Kidney epithelial cell (primary cell): ENCODE measurements around the gene SDF4. TPM values are rescaled to one million over a fixed set of nuclear protein-coding genes. Genes with fewer than 3 reads are reported as not detected.

ENCODE experiments used
- DNase-seq: peaks from one replicate; pipeline ENCODE4 v3.0.0-alpha.2; 2010; ENCODE audit warnings: low read depth
- H3K27me3 ChIP-seq: 2 replicates; pipeline ENCODE4 v1.6.0; 2011; ENCODE audit warnings: low read length; ENCODE audit not compliant: control insufficient read depth, insufficient read depth
- H3K36me3 ChIP-seq: 2 replicates; pipeline ENCODE4 v1.5.1; 2011; ENCODE audit warnings: low read length; ENCODE audit not compliant: control insufficient read depth, insufficient read depth
- H3K4me3 ChIP-seq: 2 replicates; pipeline ENCODE4 v1.5.1; 2011; ENCODE audit warnings: low read depth, mild to moderate bottlenecking, control low read depth, low read length
- total RNA-seq: library from RNA; depleted of rRNA; stranded (reverse); fragments of >200 nt; gene quantifications from 2 replicates; pipeline ENCODE4 v1.2.3, GENCODE V29; 2015
- TF ChIP-seq, protein P1 (sequence below): IDR thresholded peaks from 2 replicates; pipeline ENCODE4 v1.5.1; 2011; ENCODE audit warnings: mild to moderate bottlenecking, moderate library complexity, low read length, control low read depth, inconsistent platforms; ENCODE audit not compliant: insufficient read depth, poor library complexity, severe bottlenecking

SDF4 gene
- total RNA-seq, 1 donor from 2014 or later, result 153 TPM

DNA sequence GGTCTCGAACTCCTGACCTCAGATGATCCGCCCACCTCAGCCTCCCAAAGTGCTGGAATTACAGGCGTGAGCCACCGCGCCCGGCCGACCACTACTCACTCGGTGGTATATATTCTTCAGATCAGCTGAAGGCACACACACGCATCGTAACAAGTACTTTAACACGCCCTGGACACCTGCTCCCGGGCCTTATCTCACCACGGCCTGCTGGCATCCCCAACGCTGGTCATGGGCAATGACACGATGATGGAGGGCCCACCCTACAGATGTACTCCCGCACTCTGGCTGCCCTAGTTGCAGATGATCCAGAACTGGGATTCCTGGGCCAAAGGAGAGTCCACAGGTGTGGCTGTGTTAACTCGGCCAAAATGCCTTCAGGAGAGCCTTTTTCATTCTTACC lies 30.3 kb upstream of the SDF4 start:
- Histone ChIP-seq H3K27me3 (no peaks in the 10 kb centered on the region), H3K36me3 (peaks cover 2% of the 10 kb centered on the region), H3K4me3 (no peak overlapping the region)
- no peak for DNase-seq
- TF ChIP-seq, protein P1, sequence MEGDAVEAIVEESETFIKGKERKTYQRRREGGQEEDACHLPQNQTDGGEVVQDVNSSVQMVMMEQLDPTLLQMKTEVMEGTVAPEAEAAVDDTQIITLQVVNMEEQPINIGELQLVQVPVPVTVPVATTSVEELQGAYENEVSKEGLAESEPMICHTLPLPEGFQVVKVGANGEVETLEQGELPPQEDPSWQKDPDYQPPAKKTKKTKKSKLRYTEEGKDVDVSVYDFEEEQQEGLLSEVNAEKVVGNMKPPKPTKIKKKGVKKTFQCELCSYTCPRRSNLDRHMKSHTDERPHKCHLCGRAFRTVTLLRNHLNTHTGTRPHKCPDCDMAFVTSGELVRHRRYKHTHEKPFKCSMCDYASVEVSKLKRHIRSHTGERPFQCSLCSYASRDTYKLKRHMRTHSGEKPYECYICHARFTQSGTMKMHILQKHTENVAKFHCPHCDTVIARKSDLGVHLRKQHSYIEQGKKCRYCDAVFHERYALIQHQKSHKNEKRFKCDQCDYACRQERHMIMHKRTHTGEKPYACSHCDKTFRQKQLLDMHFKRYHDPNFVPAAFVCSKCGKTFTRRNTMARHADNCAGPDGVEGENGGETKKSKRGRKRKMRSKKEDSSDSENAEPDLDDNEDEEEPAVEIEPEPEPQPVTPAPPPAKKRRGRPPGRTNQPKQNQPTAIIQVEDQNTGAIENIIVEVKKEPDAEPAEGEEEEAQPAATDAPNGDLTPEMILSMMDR, result no peak

DNA sequence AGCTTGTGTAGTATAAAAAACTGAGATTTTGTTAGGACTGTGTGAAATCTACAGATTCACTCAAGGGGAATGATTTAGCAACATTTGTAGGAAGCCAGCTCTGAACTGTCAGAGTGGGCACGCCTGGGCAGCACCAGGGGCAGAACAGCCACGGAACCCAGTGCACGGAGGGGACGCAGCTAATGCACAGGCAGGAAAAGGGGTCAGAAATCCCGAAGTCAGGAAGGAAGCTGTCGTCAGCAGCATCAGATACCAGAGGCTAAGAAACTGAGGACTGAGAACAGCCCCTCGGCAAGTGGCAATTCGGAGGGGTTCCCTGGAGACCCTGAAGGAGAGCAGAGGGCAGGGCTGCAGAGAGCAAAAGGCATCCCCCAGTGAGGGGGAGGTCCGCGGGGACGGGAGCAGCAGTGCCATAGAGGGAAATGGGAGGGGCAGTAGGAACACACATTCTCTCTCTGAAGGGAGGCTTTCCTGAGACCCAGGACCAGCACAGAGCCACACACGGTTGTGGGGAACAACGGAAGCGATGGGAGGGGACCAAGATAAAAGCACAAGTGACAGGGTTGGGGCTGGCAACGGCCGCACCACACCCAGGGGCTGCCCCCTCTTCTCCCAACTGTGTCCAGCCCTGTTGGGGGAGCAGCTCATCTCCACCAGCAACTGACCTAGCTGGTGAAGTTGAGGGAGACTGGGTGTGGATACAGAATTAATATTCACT lies 29.2 kb upstream of the SDF4 start:
- no peak for DNase-seq
- Histone ChIP-seq H3K27me3 (no peaks in the 10 kb centered on the region), H3K36me3 (peaks cover 2% of the 10 kb centered on the region), H3K4me3 (no peak overlapping the region)
- TF ChIP-seq, protein P1, result no peak

DNA sequence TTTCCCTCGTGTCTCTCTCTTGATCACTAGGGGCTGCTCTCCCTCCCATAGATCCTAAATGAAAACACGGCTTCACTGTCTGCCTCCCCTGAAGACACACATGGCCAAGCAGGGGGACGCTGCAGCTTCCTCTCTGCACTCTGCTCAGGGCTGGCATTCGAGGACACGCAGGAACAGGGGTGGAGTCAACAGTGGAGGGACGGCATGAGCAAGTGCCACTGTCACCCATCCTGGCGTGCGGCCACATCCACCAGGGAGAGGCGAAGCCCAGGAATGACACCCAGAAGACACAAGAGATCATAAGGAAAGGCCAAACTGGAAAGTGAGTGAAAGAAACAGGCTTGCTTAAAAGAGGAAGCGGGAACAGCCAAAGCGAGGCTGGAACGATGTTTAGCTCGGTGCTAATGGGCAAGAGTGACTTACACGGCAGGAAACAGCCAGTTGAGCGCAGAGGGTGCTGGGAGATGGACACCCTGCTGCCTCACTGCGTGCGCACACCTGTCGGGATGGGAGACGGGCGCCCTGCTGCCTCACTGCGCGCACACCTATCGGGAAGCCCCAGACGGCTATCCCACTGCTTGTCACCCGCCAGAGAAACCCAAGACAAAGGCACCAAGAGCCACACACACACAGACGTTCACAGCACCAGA lies 28.3 kb upstream of the SDF4 start:
- no peak overlapping the region for H3K4me3 ChIP-seq
- no peak for DNase-seq
- H3K36me3 ChIP-seq, result peaks cover 1% of the 10 kb centered on the region
- H3K27me3 ChIP-seq, result no peaks in the 10 kb centered on the region
- TF ChIP-seq, protein P1, result no peak

DNA sequence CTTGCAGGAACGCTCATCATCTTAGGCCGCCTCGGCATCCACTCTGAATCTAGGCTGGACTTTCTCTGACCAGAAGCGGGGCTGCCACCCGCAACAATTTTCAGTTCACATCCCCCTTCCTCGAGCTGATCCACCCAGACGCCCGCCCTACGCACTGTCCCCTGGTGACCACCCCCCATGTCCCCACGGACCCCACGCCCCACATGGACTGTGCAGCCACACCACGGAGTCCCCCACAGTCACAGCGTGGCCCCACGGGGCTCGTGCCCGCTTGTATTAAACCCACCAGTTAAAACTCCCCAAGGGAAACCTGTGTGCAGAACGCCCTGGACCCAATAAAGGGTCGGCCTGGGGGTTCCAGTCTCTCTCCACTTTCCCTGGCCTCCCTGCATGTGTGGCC lies 27.7 kb upstream of the SDF4 start:
- no peak for DNase-seq
- no peak overlapping the region for H3K4me3 ChIP-seq
- no peaks in the 10 kb centered on the region for H3K27me3 ChIP-seq
- TF ChIP-seq, protein P1, result no peak
- peaks cover 1% of the 10 kb centered on the region for H3K36me3 ChIP-seq

DNA sequence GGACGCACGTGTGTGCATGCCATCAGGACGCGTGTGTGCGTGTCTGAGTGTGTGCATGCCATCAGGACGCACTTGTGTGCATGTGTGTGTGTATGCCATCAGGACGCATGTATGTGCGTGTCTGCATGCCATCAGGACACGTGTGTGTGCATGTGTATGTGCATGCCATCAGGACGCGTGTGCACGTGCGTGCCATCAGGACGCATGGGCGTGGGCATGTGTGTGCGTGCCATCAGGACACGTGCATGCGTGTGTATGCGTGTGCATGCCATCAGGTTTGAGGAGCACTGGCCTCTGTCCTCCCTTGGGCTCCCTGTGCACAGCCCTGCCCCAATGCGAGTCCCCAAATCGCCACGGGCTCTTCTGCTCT lies 27.3 kb upstream of the SDF4 start:
- Histone ChIP-seq H3K27me3 (no peaks in the 10 kb centered on the region), H3K36me3 (peaks cover 1% of the 10 kb centered on the region)

More for the DNA sequence above, 27.3 kb upstream of the SDF4 start:
- no peak for DNase-seq
- TF ChIP-seq, protein P1, result no peak
- no peak overlapping the region for H3K4me3 ChIP-seq
